IPS-15b (cell line): ENCODE measurements around the gene LRMDA.
"Not testable (repeated sequence)": the region's sequence is repeated elsewhere in the genome, so short reads cannot be mapped to it uniquely, and the experiment has no call there.

ENCODE experiments used
- H3K27me3 ChIP-seq: one replicate; pipeline ENCODE4 v1.6.1; 2013; ENCODE audit warnings: low read length; ENCODE audit not compliant: control insufficient read depth, insufficient read depth
- H3K36me3 ChIP-seq: one replicate; pipeline ENCODE4 v1.6.1; 2013; ENCODE audit warnings: low read length; ENCODE audit not compliant: control insufficient read depth, insufficient read depth
- H3K4me1 ChIP-seq: one replicate; pipeline ENCODE4 v1.6.1; 2013; ENCODE audit warnings: mild to moderate bottlenecking, low read length; ENCODE audit not compliant: control insufficient read depth, insufficient read depth
- H3K4me3 ChIP-seq: one replicate; pipeline ENCODE4 v1.5.1; 2013; ENCODE audit warnings: low read depth, low read length
- H3K9ac ChIP-seq: one replicate; pipeline ENCODE4 v1.6.1; 2013; ENCODE audit warnings: low read depth, mild to moderate bottlenecking, low read length
- H3K9me3 ChIP-seq: one replicate; pipeline ENCODE4 v1.6.1; 2013; ENCODE audit warnings: mild to moderate bottlenecking, low read length; ENCODE audit not compliant: control insufficient read depth, insufficient read depth

LRMDA gene

DNA sequence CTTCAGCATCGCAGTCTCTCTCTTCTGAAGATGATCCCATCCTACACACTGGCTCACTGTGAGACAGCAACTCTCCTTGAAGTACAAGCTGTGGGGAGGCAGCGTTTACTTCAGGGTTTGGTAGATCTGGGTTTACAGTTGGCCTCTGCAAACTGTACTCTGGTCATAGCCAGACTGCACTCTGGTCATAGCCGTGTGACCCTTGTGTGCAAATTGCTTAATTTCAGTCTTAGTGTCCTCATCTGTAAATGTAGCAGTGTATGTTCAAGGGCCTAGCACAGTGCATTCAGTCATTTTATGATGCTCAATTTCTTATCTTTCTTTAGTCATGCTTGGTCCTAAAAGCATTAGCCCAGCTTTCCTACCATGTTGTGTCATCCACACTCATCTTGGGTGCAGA lies 188.2 kb downstream of the LRMDA start:
- no peaks in the 10 kb centered on the region for H3K27me3 ChIP-seq
- H3K9me3 ChIP-seq: no peaks in the 10 kb centered on the region
- no peaks in the 10 kb centered on the region for H3K36me3 ChIP-seq
- H3K4me1 ChIP-seq: peaks cover 4% of the 10 kb centered on the region
- no peak overlapping the region for H3K9ac ChIP-seq
- no peak overlapping the region for H3K4me3 ChIP-seq

DNA sequence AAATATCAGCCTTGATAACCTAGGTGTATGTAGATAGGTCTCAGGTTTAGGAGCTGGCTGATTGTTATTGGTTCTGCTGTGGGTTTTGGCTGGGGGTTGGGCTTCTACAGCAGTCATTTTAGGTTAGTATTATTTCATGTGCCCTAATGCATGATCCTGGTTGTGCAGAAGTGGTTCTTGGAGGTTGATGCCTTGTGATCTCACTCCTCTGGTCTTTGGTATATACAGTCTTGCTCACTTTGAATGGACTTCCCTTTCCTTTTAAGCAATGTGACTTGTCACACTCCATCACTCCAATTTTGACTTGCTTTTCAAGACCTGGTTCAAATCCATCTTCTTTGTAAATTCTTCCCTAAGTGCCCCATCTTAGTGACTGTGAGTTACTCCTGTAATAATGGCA lies 188.9 kb downstream of the LRMDA start:
- no peak overlapping the region for H3K4me3 ChIP-seq
- no peaks in the 10 kb centered on the region for H3K27me3 ChIP-seq
- no peaks in the 10 kb centered on the region for H3K36me3 ChIP-seq
- H3K9ac ChIP-seq: no peak overlapping the region
- H3K9me3 ChIP-seq: no peaks in the 10 kb centered on the region
- peaks cover 4% of the 10 kb centered on the region for H3K4me1 ChIP-seq

DNA sequence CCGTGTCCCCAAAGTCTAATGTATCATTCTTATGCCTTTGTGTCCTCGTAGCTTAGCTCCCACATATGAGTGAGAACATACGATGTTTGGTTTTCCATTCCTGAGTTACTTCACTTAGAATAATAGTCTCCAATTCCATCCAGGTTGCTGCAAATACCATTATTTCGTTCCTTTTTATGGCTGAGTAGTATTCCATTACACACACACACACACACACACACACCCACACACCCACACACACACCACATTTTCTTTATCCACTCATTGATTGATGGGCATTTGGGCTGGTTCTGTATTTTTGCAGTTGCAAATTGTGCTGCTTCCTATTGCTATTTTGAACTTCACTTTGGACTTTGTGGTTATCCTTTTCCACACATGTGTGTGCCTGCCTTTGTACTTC lies 189.6 kb downstream of the LRMDA start:
- not testable (repeated sequence) for H3K9me3 ChIP-seq, H3K36me3 ChIP-seq, H3K4me3 ChIP-seq, H3K4me1 ChIP-seq, H3K9ac ChIP-seq, H3K27me3 ChIP-seq

DNA sequence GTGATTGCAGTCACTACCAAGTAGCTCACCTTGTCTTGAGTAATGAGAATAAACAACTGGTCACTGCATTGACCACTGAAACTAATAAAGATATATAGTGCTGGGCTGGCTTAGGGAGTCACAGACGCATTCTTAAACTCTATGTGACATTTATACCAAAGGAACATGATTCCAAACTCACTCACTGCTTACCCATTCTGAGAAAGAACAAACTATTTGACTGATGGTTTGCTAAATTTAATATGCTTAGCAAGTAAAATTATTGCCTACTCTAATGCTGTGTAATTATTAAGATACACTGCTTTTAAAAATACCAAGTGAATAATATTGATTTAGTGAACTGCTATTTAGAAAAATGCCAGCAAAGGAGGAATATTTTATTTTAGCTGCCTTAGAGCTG lies 191.1 kb downstream of the LRMDA start:
- Histone ChIP-seq H3K27me3 (no peaks in the 10 kb centered on the region), H3K4me3 (no peak overlapping the region), H3K9ac (no peak overlapping the region), H3K9me3 (no peaks in the 10 kb centered on the region), H3K36me3 (no peaks in the 10 kb centered on the region), H3K4me1 (peaks cover 4% of the 10 kb centered on the region)

DNA sequence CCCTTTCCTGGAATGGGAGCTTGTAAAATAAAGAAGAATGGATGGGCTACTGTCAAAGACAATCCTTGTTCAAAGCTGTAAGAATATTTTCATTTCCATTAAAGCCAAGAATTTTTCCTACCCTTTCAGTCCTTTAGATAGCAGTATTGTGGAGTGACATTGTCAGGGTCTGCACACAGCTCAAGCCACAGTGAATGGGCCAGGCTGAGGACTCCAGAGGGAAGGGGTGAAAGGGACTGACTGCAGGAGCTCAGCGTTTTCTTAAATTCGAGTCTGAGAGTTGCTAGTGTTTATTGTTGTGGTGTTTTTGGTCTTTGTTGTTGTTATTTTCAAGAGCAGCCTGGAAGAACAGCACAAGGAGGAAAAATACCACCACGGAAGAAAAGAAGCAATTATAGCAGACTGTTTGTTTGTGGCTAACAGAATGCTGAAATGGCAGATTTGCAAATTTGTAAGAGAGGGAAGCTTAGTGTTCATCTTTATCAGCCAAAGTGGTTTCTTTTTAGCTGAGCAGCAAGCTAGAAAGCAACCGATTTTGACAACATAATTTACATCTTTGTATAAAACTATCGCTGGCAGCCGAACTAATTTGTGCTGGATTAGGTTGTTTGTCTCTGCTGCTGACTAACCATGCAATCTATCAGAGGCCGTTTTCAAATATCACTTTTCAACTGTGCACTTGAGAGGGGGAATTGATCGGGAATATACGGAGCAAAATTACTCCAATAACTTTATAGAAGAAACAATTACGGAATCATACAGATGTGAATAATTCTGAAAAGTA lies 192.1 kb downstream of the LRMDA start:
- no peaks in the 10 kb centered on the region for H3K27me3 ChIP-seq
- H3K9ac ChIP-seq: no peak overlapping the region
- no peak overlapping the region for H3K4me3 ChIP-seq
- peaks cover 4% of the 10 kb centered on the region for H3K4me1 ChIP-seq
- H3K9me3 ChIP-seq: no peaks in the 10 kb centered on the region
- no peaks in the 10 kb centered on the region for H3K36me3 ChIP-seq

DNA sequence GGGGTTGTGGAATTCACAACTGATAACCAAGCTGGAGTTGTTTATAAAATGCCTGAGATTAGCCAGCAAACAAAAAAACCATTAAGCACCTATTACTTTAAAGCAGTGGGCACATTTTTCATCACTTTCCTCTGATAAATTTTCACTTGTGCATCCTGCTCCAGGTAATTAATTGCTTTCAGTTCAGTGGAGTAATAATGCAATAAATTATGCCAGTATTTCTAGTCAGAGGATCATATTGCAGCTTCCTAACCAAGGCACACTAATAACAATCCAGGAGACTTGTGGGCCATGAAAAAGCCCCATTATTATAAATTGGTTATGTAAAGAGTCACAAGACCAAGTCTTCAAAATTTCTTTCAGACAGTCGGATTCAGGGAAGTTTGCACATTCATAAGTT lies 193.2 kb downstream of the LRMDA start:
- Histone ChIP-seq H3K4me1 (peaks cover 4% of the 10 kb centered on the region), H3K4me3 (no peak overlapping the region), H3K27me3 (no peaks in the 10 kb centered on the region), H3K9ac (no peak overlapping the region), H3K36me3 (no peaks in the 10 kb centered on the region), H3K9me3 (no peaks in the 10 kb centered on the region)

DNA sequence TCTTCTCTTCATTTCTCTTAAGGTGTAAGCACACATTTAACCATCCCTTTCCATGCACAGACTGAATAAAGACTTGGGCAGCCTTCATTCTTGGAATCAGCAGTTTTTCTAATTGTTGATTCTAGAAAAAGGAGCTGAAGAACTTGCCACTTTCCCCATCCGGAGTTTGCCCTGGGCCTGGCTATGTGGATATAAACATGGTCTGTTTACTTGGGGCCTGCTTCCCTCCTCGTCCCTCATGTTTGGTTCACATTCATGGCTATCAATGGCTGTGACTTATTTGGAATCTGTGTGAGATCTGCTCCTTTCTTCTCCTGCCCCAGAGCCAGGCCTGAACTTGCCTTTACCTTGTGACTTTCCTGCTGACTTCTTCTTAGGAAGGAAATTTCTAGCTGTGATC lies 199.3 kb downstream of the LRMDA start:
- no peak overlapping the region for H3K4me3 ChIP-seq
- no peaks in the 10 kb centered on the region for H3K27me3 ChIP-seq
- H3K36me3 ChIP-seq: no peaks in the 10 kb centered on the region
- H3K9ac ChIP-seq: no peak overlapping the region
- no peaks in the 10 kb centered on the region for H3K9me3 ChIP-seq
- no peaks in the 10 kb centered on the region for H3K4me1 ChIP-seq

DNA sequence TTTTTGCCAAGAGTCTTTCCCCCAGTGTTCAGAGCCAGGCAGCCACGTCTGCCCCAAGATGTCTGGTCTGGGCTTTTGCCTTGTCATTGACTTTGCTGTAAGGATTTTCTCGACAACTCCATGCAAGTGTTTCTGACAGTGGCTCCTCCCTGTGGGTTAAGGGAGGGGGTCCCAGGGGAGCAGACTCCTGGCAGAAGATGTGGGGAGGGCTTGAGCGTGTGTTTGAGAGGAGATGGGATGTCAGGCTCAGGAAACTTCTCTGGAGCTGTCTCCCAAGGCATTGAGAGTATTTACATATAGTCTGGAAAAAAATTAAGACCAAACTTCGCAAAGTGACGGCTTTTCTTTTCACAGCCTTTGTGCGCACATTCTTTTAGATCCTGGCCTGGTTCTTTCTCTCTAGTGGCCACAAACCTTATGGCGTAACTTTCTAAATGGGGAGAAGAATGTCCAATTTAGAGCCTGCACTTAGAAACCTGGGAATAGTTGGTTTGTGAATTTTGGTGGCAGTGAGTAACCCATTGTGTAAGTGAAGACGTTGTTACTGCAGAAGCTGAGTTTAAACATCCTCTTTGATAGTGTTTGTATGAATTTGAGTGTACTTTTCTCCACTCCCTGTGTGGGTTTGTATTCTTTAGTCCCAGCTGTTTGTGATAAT lies 201.5 kb downstream of the LRMDA start:
- no peak overlapping the region for H3K4me3 ChIP-seq
- no peaks in the 10 kb centered on the region for H3K36me3 ChIP-seq
- H3K9ac ChIP-seq: no peak overlapping the region
- no peaks in the 10 kb centered on the region for H3K9me3 ChIP-seq
- no peaks in the 10 kb centered on the region for H3K4me1 ChIP-seq
- no peaks in the 10 kb centered on the region for H3K27me3 ChIP-seq

DNA sequence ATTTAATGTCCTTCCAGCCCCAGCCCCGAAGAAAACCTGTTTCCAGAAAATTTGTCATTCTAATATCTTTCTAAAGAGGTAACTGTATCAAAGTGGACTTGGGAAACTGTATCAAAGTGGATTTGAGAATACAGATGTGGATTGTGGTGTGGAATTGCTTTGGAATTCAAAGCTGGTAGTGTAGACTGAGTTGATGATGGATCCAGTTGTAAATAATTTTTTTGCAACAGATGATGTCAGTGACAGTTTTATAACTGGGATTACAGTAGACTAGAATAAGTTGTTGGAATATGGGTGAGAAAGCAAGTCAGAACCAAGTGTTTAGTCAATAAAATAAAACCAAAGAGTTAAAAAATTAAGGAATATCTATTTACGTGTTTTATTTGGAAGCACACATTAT lies 202.1 kb downstream of the LRMDA start:
- Histone ChIP-seq H3K4me1 (no peaks in the 10 kb centered on the region), H3K36me3 (no peaks in the 10 kb centered on the region), H3K9ac (no peak overlapping the region), H3K9me3 (no peaks in the 10 kb centered on the region), H3K27me3 (no peaks in the 10 kb centered on the region), H3K4me3 (no peak overlapping the region)

DNA sequence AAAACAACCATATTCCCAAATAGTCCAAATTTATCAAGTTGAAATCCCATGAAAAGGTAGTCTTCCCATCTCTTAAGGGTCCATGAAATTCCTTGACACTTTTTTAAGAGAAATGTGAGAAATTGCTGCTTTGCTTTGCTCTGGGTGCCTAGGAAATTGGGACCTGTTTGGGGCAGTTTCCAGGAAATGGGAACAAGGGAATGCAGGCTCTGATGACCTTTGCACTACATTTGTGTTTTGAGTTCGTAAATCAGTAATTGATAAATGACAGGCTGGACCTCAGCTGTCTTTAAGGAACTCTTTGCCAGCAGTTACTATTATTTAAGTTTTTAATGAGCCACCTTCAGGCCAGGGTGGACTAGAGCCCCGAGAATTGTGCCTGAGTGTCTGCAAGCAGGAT lies 203.5 kb downstream of the LRMDA start:
- no peaks in the 10 kb centered on the region for H3K4me1 ChIP-seq
- no peaks in the 10 kb centered on the region for H3K27me3 ChIP-seq
- H3K9me3 ChIP-seq: no peaks in the 10 kb centered on the region
- H3K9ac ChIP-seq: no peak overlapping the region
- no peak overlapping the region for H3K4me3 ChIP-seq
- no peaks in the 10 kb centered on the region for H3K36me3 ChIP-seq

DNA sequence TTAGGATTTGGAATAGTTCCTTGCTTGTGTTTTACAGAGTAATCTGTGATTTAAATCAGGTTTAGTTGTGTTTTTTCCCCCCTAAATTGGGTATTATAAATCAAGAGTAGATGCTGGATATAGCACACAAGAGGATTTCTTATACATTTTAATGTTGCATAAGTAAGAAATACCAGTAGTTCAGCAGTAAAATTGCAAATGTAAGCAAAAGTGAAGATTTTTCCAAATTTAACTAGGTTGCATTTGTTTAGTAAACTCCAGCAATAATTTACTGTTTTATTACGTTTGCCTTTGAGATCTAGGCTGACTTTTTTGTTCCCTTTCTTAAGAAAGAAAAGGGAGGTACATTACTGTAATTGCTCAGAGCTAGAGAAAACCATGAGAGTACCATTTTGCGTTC lies 207.3 kb downstream of the LRMDA start:
- peaks cover 2% of the 10 kb centered on the region for H3K27me3 ChIP-seq
- H3K9ac ChIP-seq: no peak overlapping the region
- no peak overlapping the region for H3K4me3 ChIP-seq
- no peaks in the 10 kb centered on the region for H3K36me3 ChIP-seq
- H3K9me3 ChIP-seq: no peaks in the 10 kb centered on the region
- H3K4me1 ChIP-seq: no peaks in the 10 kb centered on the region

DNA sequence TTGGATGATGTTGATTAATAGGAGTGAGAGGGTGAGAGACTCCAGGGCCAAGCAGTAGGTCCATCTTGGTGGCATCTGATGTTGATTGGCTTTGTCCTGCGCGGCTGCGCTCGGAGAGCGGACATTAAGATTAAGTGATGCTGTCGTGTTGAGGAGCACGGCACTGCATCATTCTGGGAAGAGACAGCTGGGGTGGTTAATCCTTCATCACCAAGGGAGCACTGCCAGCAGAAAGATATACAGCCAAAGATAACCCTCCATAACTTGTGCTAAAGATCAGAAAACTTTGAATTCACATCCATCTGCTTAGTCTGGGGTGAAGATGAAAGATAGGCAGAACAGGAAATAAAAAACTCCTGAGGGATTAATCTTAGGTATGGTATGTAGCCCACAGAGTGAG lies 208.3 kb downstream of the LRMDA start:
- Histone ChIP-seq H3K36me3 (no peaks in the 10 kb centered on the region), H3K9ac (no peak overlapping the region), H3K9me3 (no peaks in the 10 kb centered on the region), H3K27me3 (peaks cover 2% of the 10 kb centered on the region), H3K4me1 (no peaks in the 10 kb centered on the region), H3K4me3 (no peak overlapping the region)
